VCaP (cell line): ENCODE results near the gene ADGRL3.

Experiments used
- H3K27ac ChIP-seq: fragments of 450-650 bp; 2 replicates; pipeline ENCODE4 v1.5.1; 2017
- CTCF ChIP-seq: fragments of 450-650 bp; conservative IDR thresholded peaks from 2 replicates; pipeline ENCODE4 v1.5.1; 2017; ENCODE audit warnings: mild to moderate bottlenecking, moderate library complexity

The ADGRL3 gene

DNA sequence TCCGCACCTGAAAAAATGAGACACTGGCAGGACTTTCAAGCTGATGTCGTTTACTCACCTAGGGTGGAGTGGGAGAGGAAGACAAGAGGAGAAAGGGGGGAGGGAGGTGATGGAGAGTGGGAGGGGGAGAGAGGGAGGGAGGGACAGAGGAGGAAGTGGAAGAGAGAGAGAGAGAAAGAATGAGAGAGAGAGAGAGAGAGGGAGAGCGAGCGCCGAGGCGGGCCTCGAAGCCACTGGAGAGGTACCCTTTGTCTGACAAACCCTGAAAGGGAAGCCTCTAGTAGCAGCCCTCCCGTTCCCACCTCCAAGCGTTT is 296 bp upstream of the ADGRL3 start:
- no peak overlapping the region for H3K27ac ChIP-seq
- TF ChIP-seq CTCF, result no peak

GRCh38 chr4:61200916-61201526 is 895 bp downstream of the ADGRL3 start:
- TF ChIP-seq CTCF, result no peak
- no peak overlapping the region for H3K27ac ChIP-seq

- H3K27ac ChIP-seq, result no peak overlapping the region
- no peak for TF ChIP-seq CTCF
Measured at GRCh38 chr4:61201561-61201960, 1.4 kb downstream of the ADGRL3 start.

GRCh38 chr4:61201961-61202637 is 2.0 kb downstream of the ADGRL3 start:
- TF ChIP-seq CTCF, result no peak
- no peak overlapping the region for H3K27ac ChIP-seq

GRCh38 chr4:61202638-61203435 is 2.7 kb downstream of the ADGRL3 start:
- H3K27ac ChIP-seq, result no peak overlapping the region
- TF ChIP-seq CTCF, result no peak

- TF ChIP-seq CTCF, result no peak
- no peak overlapping the region for H3K27ac ChIP-seq
Measured at GRCh38 chr4:61203436-61203790, 3.3 kb downstream of the ADGRL3 start.

GRCh38 chr4:61204353-61205060 is 4.4 kb downstream of the ADGRL3 start:
- no peak overlapping the region for H3K27ac ChIP-seq
- no peak for TF ChIP-seq CTCF
